ENCODE results near the gene TAGLN2. TPM values are rescaled to one million over a fixed set of nuclear protein-coding genes. Genes with fewer than 3 reads are reported as not detected.

Gene TAGLN2
- total and polyA plus RNA-seq, 9 of the 15 experiments (the other 6 are each of a cell fraction or from before 2014, with no cell fraction given), result 192 to 683 (median 455) TPM

DNA sequence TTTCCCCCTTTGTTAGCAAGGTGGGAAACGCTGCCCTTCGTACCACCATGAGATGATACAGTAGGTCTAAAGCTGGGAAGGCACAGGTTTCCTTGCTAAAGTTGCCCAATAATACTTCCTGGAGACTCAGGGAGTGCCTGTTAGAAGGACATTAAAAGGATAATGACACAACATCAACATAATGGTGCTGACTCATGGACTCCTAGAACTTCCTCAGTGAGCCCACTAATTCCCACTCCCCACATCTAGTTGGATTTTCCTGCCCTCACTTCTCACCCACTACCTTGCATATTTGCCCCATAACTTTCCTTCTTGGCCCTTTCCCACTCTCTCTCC is 42.8 kb downstream of the TAGLN2 start (continued):
- TF ChIP-seq, protein P1, sequence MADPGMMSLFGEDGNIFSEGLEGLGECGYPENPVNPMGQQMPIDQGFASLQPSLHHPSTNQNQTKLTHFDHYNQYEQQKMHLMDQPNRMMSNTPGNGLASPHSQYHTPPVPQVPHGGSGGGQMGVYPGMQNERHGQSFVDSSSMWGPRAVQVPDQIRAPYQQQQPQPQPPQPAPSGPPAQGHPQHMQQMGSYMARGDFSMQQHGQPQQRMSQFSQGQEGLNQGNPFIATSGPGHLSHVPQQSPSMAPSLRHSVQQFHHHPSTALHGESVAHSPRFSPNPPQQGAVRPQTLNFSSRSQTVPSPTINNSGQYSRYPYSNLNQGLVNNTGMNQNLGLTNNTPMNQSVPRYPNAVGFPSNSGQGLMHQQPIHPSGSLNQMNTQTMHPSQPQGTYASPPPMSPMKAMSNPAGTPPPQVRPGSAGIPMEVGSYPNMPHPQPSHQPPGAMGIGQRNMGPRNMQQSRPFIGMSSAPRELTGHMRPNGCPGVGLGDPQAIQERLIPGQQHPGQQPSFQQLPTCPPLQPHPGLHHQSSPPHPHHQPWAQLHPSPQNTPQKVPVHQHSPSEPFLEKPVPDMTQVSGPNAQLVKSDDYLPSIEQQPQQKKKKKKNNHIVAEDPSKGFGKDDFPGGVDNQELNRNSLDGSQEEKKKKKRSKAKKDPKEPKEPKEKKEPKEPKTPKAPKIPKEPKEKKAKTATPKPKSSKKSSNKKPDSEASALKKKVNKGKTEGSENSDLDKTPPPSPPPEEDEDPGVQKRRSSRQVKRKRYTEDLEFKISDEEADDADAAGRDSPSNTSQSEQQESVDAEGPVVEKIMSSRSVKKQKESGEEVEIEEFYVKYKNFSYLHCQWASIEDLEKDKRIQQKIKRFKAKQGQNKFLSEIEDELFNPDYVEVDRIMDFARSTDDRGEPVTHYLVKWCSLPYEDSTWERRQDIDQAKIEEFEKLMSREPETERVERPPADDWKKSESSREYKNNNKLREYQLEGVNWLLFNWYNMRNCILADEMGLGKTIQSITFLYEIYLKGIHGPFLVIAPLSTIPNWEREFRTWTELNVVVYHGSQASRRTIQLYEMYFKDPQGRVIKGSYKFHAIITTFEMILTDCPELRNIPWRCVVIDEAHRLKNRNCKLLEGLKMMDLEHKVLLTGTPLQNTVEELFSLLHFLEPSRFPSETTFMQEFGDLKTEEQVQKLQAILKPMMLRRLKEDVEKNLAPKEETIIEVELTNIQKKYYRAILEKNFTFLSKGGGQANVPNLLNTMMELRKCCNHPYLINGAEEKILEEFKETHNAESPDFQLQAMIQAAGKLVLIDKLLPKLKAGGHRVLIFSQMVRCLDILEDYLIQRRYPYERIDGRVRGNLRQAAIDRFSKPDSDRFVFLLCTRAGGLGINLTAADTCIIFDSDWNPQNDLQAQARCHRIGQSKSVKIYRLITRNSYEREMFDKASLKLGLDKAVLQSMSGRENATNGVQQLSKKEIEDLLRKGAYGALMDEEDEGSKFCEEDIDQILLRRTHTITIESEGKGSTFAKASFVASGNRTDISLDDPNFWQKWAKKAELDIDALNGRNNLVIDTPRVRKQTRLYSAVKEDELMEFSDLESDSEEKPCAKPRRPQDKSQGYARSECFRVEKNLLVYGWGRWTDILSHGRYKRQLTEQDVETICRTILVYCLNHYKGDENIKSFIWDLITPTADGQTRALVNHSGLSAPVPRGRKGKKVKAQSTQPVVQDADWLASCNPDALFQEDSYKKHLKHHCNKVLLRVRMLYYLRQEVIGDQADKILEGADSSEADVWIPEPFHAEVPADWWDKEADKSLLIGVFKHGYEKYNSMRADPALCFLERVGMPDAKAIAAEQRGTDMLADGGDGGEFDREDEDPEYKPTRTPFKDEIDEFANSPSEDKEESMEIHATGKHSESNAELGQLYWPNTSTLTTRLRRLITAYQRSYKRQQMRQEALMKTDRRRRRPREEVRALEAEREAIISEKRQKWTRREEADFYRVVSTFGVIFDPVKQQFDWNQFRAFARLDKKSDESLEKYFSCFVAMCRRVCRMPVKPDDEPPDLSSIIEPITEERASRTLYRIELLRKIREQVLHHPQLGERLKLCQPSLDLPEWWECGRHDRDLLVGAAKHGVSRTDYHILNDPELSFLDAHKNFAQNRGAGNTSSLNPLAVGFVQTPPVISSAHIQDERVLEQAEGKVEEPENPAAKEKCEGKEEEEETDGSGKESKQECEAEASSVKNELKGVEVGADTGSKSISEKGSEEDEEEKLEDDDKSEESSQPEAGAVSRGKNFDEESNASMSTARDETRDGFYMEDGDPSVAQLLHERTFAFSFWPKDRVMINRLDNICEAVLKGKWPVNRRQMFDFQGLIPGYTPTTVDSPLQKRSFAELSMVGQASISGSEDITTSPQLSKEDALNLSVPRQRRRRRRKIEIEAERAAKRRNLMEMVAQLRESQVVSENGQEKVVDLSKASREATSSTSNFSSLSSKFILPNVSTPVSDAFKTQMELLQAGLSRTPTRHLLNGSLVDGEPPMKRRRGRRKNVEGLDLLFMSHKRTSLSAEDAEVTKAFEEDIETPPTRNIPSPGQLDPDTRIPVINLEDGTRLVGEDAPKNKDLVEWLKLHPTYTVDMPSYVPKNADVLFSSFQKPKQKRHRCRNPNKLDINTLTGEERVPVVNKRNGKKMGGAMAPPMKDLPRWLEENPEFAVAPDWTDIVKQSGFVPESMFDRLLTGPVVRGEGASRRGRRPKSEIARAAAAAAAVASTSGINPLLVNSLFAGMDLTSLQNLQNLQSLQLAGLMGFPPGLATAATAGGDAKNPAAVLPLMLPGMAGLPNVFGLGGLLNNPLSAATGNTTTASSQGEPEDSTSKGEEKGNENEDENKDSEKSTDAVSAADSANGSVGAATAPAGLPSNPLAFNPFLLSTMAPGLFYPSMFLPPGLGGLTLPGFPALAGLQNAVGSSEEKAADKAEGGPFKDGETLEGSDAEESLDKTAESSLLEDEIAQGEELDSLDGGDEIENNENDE (IDR thresholded peaks at IDR 0.05; ENCODE audit: low read depth, low read length), result no peak
- TF ChIP-seq MTF1 (CRISPR knock-in tag; IDR thresholded peaks at IDR 0.05; ENCODE audit: borderline replicate concordance), result no peak
- no peak for TF ChIP-seq MTA2 (IDR thresholded peaks at IDR 0.05; ENCODE audit: low read depth)
- no peak for TF ChIP-seq ETV1 (tag; conservative IDR thresholded peaks at IDR 0.05; ENCODE audit: low read depth)
- no peak for TF ChIP-seq SETDB1 (IDR thresholded peaks at IDR 0.05; ENCODE audit: low read length)
